Heart right ventricle (tissue), 16 donors: ENCODE measurements around the gene PPP2R3A. TPM values are rescaled to one million over a fixed set of nuclear protein-coding genes. Genes with fewer than 3 reads are reported as not detected.

Experiments used
- ATAC-seq, 8 donors: fragments of 200-7000 bp; cut with Tn5 transposase; one replicate each; pipeline ENCODE4 v1.9.1; 2020; ENCODE audit warnings: mild to moderate bottlenecking in 8 of 8, moderate library complexity in 8 of 8, moderate number of reproducible peaks in 1 of 8
- DNase-seq, 2 donors: peaks; one replicate each; pipeline ENCODE4 v3.0.0-alpha.2; 2020
- H3K27ac ChIP-seq, 10 donors: fragments of 200-600 bp; sonication (generic) in 2 of 10; one replicate each; pipeline versions ENCODE4 v1.5.0 to v1.8.0; 2020 to 2022; ENCODE audit warnings: mild to moderate bottlenecking in 3 of 10
- H3K27me3 ChIP-seq, 7 donors: fragments of 200-600 bp; one replicate each; pipeline ENCODE4 v1.8.0; 2021 to 2022; ENCODE audit warnings: mild to moderate bottlenecking in 2 of 7
- H3K36me3 ChIP-seq, 9 donors: fragments of 200-600 bp; sonication (generic) in 1 of 9; one replicate each; pipeline versions ENCODE4 v1.5.0 to v1.8.0; 2020 to 2022; ENCODE audit warnings: mild to moderate bottlenecking in 2 of 9
- H3K4me1 ChIP-seq, 9 donors: fragments of 200-600 bp; sonication (generic) in 1 of 9; one replicate each; pipeline versions ENCODE4 v1.5.0 to v1.8.0; 2020 to 2022; ENCODE audit warnings: mild to moderate bottlenecking in 4 of 9
- H3K4me3 ChIP-seq, 10 donors: fragments of 200-600 bp; sonication (generic) in 2 of 10; one replicate each; pipeline versions ENCODE4 v1.5.0 to v1.8.0; 2020 to 2022; ENCODE audit warnings: mild to moderate bottlenecking in 7 of 10, moderate library complexity in 2 of 10
- H3K9me3 ChIP-seq, 11 donors: fragments of 200-600 bp in 10 of 11; sonication (generic) in 2 of 11; one replicate each; pipeline versions ENCODE4 v1.5.0 to v1.8.0; 2013 to 2022; ENCODE audit warnings: mild to moderate bottlenecking in 2 of 11, control low read depth in 1 of 11, moderate library complexity in 1 of 11
- whole genome bisulfite sequencing, 2 donors: extraction: QIAGEN DNeasy Blood & Tissue Kit; methylation state at CpG; one replicate each; pipeline ENCODE4 v1.1.7; 2013; ENCODE audit warnings: inconsistent platforms in 1 of 2; 5-methylcytosine and 5-hydroxymethylcytosine counted together
- intact Hi-C, 10 donors: fragments of 100-400 bp; cut with DNase I; formaldehyde crosslinking; loops; one replicate each; pipeline versions ENCODE4 v1.11.1 to v1.14.2; 2022
- polyA plus RNA-seq, 2 donors: library from polyadenylated mRNA; stranded (reverse); fragments of 200-250 nt; gene quantifications; one replicate each; pipeline ENCODE4 v1.2.3, GENCODE V29; 2013
- total RNA-seq, 10 donors: library from RNA; stranded (reverse); fragmentation: NEBNext Ultra II Directional in 3 of 10; extraction: Animal tissue kit (Norgen Biotek cat#: 25700) in 3 of 10; gene quantifications; one replicate each; pipeline versions ENCODE4 v1.2.1 to v1.2.4, GENCODE V29; 2021 to 2023
- TF ChIP-seq, protein P1 (sequence below), 9 donors: fragments of 200-600 bp; sonication (generic) in 2 of 9; IDR thresholded peaks; one replicate each; pipeline versions ENCODE4 v1.5.0 to v1.8.0; 2021 to 2022; ENCODE audit warnings: antibody characterized with exemption in 9 of 9, mild to moderate bottlenecking in 5 of 9, moderate library complexity in 1 of 9
- donor health status: Arrhythmogenic right ventricular cardiomyopathy.
- donor health status: ischemic (EF 13 %, LVEDD 7.1; RV severe dilation, severe dysfunction).
- donor health status: healthy with polysubstance abuse.
- donor health status: DM: no; HTN: yes; CAD: no.
- donor health status: DM: no; HTN: no; CAD: no.
- donor health status: ischemic (EF 25% LVEDD 6.9; RV normal size, moderate dysfunction).
- donor health status: ischemic (EF 25% LVEDD 5.7; RV mildly dilated, moderate dysfunction).
- donor health status: healthy.
- donor health status: DM: yes; HTN: yes; CAD: no.
- donor health status: Ischemic cardiomyopathy.
- donor health status: ischemic (EF 35%, LVEDD 5.7; RV mildly dilated, moderate dysfunction).
- donor health status: nonischemic (EF 11% LVEDD 7.7; RV severe dilation, severe dysfunction).
- donor health status: DM: yes; HTN: yes; CAD: no.
- donor health status: PGD.
- donor health status: ischemic (EF 29% LVEDD 5.4; RV normal size, mild dysfunction).
- donor health status: nonischemic (EF 23%, LVEDD 6.1; RV moderate dilation, normal function).

The PPP2R3A gene
- total and polyA plus RNA-seq, 12 donors = 4.9 to 148 (median 106) TPM

- no peak for DNase-seq
- peak overlapping the region in 7 of 10 donors; percentile 19 to 93 (median 90) for H3K27ac ChIP-seq
- ATAC-seq = no peak
- H3K36me3 ChIP-seq = no peaks in the 10 kb centered on the region
- H3K4me1 ChIP-seq = peaks cover 0 to 35% (median 17%) of the 10 kb centered on the region in 9 donors
- H3K4me3 ChIP-seq = peak overlapping the region in 1 of 10 donors; percentile 74
- whole genome bisulfite sequencing, 2 donors = 68 to 78% methylated on average over 1 of the region's 1 CpG
- intact Hi-C loops = no loop called here
- peaks cover 0 to 23% (median 12%) of the 10 kb centered on the region in 11 donors for H3K9me3 ChIP-seq
- TF ChIP-seq, protein P1, sequence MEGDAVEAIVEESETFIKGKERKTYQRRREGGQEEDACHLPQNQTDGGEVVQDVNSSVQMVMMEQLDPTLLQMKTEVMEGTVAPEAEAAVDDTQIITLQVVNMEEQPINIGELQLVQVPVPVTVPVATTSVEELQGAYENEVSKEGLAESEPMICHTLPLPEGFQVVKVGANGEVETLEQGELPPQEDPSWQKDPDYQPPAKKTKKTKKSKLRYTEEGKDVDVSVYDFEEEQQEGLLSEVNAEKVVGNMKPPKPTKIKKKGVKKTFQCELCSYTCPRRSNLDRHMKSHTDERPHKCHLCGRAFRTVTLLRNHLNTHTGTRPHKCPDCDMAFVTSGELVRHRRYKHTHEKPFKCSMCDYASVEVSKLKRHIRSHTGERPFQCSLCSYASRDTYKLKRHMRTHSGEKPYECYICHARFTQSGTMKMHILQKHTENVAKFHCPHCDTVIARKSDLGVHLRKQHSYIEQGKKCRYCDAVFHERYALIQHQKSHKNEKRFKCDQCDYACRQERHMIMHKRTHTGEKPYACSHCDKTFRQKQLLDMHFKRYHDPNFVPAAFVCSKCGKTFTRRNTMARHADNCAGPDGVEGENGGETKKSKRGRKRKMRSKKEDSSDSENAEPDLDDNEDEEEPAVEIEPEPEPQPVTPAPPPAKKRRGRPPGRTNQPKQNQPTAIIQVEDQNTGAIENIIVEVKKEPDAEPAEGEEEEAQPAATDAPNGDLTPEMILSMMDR (IDR thresholded peaks at IDR 0.05) = no peak
- H3K27me3 ChIP-seq = peaks cover 0 to 17% (median 0%) of the 10 kb centered on the region in 7 donors
These were observed 1.2 kb upstream of the PPP2R3A start for GRCh38 chr3:135964160-135964955.

DNA sequence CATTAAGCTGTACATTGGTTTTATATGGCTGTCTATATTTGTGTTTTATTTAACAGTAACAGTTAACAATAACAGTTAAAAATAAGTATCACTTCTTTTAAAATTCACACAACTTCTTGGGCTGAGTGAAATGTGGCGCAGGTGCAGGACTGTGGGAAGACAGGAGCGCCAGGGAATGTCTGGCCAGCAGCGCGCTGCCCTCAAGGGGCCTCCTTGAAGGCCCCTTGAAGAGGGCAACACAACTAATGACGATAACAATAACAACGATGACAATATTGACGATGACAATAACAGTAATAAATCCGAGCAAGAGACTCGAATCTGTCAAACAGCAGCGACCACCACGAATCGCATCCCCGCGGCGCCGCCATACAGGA lies 411 bp upstream of the PPP2R3A start:
- H3K27ac ChIP-seq = peak overlapping the region; percentile 31 to 94 (median 90)
- H3K36me3 ChIP-seq = no peaks in the 10 kb centered on the region
- TF ChIP-seq, protein P1 (IDR thresholded peaks at IDR 0.05) = peak in 1 of 9 donors; percentile 19
- intact Hi-C loops = loop anchor here in 6 of 10 donors (5.0 kb wide), 4 partner anchors 57 to 797 kb away; partner anchors contain the start of gene MSL2 (in 1 of the 6)
- peaks cover 0 to 17% (median 0%) of the 10 kb centered on the region in 7 donors for H3K27me3 ChIP-seq
- 1 to 4% methylated on average over 16 of the region's 16 CpGs for WGBS, 2 donors
- peaks cover 0 to 35% (median 17%) of the 10 kb centered on the region in 9 donors for H3K4me1 ChIP-seq
- no peak for DNase-seq
- peaks cover 0 to 16% (median 6%) of the 10 kb centered on the region in 11 donors for H3K9me3 ChIP-seq
- H3K4me3 ChIP-seq = peak overlapping the region in 9 of 10 donors; percentile 66 to 87 (median 74)
- ATAC-seq = peak; percentile 12 to 78 (median 66)

GRCh38 chr3:135966271-135966961 lies 888 bp downstream of the PPP2R3A start:
- Histone ChIP-seq H3K9me3 (peaks cover 0 to 3% (median 0%) of the 10 kb centered on the region in 11 donors), H3K4me3 (peak overlapping the region; percentile 66 to 87 (median 76)), H3K36me3 (no peaks in the 10 kb centered on the region), H3K4me1 (peaks cover 0 to 35% (median 17%) of the 10 kb centered on the region in 9 donors), H3K27ac (peak overlapping the region; percentile 42 to 94 (median 90)), H3K27me3 (peaks cover 0 to 17% (median 0%) of the 10 kb centered on the region in 7 donors)
- ATAC-seq (peak in 6 of 8 donors; percentile 6 to 41 (median 26)), DNase-seq (peak in 1 of 2 donors; percentile 53)
- TF ChIP-seq, protein P1 (IDR thresholded peaks at IDR 0.05) = peak in 3 of 9 donors; percentile 9 to 14 (median 11)
- intact Hi-C loops = loop anchor here in 7 of 10 donors (1.0 to 5.0 kb wide), 5 partner anchors 56 to 796 kb away; partner anchors contain the start of gene MSL2 (in 1 of the 7)
- 3% methylated on average over 38 of the region's 38 CpGs for WGBS, 2 donors

GRCh38 chr3:135966962-135967274 lies 1.4 kb downstream of the PPP2R3A start:
- Histone ChIP-seq H3K9me3 (no peaks in the 10 kb centered on the region), H3K4me1 (peaks cover 0 to 37% (median 17%) of the 10 kb centered on the region in 9 donors), H3K27me3 (peaks cover 0 to 17% (median 0%) of the 10 kb centered on the region in 7 donors), H3K4me3 (peak overlapping the region; percentile 66 to 87 (median 76)), H3K27ac (peak overlapping the region in 8 of 10 donors; percentile 78 to 94 (median 90)), H3K36me3 (no peaks in the 10 kb centered on the region)
- intact Hi-C loops = loop anchor here in 7 of 10 donors (1.0 to 5.0 kb wide), 5 partner anchors 55 to 795 kb away; partner anchors contain the start of gene MSL2 (in 1 of the 7)
- no peak for DNase-seq
- no peak for ATAC-seq
- 49 to 64% methylated on average over 2 of the region's 2 CpGs for WGBS, 2 donors
- TF ChIP-seq, protein P1 (IDR thresholded peaks at IDR 0.05) = no peak
